HG03159 (cell line): Measurements from ENCODE around the gene PROK2.
A peak's percentile ranks its signal among the peaks of the same experiment; 100 is the strongest.

ENCODE experiments used
- ATAC-seq: cut with Tn5 transposase; IDR thresholded peaks from one replicate; pipeline ENCODE4 v1.9.1; 2021; ENCODE audit warnings: mild to moderate bottlenecking, moderate library complexity; ENCODE audit not compliant: unreplicated experiment

The PROK2 gene

DNA sequence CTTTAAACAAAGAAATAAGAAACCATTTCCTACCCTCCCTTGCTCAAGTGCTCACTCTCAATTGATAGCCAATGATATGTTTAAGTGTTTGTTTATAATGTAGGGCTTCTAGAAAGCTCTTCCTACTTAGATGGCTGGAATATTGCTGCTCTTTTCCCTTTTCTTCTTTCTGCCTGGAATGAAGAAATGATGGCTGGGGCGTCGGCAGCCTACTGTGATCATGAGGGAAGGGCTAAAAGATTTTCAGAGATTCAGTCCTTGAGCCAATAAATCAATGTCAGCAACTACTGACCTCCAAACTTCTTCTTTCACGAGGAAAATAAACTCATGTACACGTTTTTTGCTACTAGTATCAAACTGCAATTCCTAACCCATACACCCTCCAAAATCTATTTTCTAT lies 33.3 kb downstream of the PROK2 start:
- ATAC-seq, result no peak

DNA sequence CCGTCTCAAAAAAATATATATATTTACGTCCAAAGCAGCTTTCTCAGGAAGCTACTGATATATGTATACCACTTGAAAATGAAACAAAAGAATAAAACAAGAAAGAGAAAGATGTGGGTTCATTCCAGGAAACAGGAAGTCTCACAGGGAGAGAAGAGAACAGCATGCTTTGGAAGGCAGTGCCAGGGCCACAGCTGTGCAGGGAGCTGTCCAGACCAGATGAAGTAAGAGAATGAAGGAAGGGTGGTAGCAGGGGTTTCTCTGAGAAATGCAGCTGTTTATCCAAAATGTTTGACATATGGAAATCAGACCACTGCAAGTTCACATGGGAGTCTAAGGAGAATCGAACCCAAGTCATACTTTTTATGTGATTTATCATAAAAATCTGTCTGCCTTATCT lies 40.2 kb downstream of the PROK2 start:
- no peak for ATAC-seq

DNA sequence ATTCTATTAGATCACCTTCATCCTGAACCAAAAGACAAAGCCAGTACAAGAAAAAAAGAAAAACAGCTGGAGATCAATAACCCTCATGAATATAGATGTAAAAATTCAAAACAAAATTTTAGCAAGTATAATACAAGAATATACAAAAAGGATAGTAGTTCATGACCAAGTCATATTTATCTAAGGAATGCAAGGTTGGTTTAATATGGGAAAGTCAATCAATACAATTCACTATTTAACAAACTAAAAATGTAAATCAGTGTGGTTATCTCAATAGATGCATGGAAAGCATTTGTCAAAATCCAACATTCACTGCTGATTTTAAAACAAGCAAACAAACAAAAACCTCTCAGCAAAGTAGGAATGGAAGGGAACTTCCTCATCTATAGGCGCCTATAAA lies 42.3 kb downstream of the PROK2 start:
- ATAC-seq, result no peak

DNA sequence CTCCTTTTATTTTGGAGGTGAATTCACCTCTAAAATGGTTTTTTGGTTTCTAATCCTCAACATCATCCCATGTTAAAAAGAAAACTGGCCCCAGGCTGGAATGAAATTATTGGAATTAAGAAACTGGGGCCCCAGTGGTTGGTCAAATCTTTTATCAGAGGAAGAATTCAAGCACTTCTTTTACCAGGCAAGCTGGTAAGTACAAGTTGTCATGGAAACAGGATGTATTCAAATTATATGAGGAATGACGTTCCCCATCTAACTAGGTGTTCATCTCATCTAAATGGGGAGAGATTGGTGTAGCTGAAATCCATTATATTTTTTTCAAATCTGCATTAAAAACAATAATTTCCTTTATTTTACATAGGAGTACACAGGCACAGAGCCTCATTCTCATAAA lies 50.1 kb downstream of the PROK2 start:
- no peak for ATAC-seq

DNA sequence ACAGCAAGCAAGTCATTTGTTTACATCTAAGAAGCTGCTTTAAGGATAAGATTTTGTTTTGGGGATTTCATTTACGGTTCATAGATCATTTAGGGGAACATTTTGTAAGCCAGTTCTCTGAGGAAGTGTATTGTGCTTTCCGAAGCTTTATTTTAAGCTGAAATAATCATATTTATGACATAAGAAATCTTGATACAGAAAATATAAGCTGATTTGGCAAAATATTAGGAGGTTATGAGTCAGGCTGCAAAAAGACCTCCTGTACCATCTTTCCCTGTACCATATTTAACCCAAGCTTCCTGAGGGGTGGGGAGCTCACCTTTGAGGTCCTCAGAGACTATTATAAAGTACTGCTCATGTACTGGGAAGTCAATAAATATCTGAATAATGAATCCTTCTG lies 51.6 kb downstream of the PROK2 start:
- ATAC-seq, result no peak

DNA sequence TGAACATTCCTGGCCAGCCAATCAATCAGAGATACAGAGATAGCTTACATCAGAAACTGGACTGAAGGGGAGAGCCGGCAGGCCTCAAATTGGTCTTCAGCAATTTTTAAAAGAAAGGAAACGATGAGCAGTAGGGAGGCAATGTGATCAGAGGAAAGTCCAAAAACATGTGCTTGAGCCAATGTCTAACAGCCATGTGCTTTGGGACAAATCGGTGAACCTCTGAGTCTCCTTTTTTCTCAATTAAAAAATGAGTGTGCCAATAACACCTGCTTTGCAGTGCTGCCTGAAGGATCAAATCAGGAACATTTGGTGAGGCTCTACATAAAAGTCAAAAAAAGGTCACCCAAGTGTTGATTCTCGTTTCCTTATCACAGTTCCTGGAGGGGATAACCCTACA lies 52.3 kb downstream of the PROK2 start:
- ATAC-seq, result no peak

DNA sequence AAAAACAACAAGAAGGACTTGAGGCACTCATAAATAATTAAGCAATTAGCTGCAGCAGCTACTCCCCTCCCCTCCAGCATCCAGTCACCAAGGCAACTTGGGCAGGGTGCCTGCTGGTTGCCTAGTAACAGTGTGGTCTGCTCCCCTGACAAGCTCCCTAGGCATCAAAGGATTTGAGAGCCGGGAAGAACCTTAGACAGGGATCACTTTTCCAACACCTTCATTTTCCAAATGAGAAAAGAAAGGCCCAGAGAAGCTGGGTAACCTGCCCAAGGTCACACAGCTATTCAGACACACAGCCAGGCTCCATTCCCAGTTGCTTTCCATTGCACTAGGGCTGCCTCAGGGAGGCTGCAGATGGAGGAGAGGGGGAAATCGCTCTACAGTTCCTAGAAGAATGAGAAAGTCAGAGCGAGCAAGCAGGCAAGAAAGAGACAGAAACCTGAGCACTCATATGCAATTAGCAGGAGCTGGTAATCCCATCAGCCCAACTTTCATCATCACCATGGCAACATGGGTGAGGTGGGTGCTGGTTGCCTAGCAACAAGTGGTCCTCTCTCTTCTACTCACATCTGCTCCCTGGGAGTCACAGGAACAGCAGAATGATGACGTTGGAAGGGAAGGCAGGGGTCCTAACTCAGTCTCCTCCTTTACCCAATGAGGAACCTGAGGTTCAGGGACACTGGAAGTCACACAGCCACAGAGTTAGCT lies 56.2 kb downstream of the PROK2 start:
- no peak for ATAC-seq

DNA sequence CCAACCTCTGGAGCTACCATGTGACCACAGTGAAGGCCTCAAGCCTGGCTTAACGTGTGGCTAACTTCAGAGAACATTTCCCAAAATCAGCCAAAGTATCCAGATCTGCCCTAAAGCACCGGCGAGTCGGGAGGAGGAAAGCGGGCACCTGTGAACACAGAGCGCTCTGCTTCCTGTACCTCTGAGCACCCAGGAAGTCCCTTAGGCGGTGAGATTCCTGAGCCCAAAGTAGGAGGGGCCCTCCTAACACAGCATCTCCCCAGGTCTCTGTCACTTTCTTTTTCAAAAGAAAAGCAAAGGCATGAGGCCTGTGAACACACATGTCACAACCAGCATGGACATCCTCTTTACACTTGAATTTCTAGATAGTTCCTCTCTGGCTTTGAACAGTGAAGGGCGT lies 58.8 kb downstream of the PROK2 start:
- no peak for ATAC-seq

DNA sequence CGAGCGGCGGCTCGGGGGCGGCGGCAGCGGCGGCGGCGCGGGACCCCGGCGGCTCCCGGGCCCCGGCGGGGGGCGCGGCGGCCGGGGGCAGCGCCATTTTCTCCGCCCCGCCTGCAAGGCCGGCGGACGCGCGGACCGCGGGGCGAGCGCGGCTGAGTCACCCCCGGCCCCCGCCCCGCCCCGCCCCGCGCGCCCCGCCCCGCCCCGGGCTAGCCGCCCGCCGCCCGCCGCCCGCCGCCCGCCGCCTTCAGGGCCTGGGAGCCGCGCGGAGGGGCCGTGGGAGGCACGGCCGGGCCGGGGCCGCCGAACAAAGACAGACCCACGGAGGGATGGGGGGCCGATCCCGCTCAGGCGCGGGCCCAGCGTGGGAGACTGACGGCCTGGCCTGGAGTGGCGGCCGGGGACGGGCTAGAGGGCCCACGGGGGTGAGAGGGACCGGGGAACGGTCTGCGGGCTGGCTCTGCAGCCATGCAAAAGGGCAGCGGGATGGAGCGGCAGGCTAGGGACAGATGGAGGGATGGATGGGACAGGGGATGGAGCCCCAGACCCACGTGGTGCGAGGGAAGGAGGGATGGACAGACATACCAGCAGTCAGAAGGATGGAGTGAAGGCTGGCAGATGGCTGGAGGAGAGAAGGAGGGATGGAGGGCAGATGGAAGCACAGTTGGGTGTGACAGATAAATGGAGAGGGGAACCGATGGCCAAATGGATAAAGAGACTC lies 59.5 kb downstream of the PROK2 start, which contains the start of gene EIF4E3:
TSS of gene EIF4E3 (minus strand) at position 132 of the 721 bp plus-strand sequence. CDS start at position 97, 35 bp downstream.
- peak; percentile 31 for ATAC-seq

DNA sequence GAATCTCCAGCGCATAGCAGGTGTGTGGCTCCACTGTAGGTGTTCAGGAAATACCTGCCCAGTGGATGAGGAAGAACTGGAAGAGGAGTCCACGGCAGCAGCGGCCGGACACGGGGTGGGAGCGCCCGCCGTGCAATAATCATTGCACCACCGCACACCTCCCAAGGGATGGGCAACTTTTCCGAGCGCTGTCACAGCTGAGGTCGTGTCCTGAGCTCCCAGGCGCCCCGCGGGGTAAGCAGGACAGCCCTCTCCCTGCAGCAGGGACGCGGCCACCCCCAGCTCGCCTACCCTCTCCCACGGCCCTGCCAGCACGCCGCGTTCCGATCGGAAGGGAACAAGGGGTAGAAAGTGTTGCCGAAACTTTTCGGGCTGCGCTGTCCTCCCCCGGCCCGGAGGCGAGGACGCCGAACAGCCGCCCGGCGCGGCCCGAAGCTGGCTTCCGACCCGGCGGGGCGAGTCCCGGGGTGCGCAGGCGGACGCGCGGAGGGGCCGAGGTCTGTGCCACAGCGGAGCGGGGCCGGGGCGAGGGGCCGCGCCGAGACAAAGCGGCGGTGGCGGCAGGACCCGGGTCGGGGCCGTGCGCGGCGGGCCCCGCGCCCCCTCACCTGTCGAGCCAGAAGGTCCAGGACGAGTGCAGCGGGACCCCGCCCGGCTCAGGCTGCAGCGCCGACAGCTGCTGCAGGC lies 60.2 kb downstream of the PROK2 start:
- ATAC-seq, result peak; percentile 46

DNA sequence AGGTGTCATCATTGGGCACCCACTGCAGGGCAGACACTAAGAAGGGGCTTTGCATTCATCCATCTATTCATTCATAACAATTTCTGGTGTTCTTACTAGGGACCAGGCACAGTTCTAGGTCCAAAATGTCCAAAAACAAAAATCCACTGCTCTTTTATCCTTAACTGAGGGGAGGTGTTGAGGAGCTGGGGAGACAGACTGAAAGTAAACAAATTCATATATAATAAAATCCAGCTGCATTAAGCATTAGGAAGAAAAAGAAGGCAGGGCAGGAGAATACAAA lies 60.8 kb downstream of the PROK2 start:
- ATAC-seq, result no peak

DNA sequence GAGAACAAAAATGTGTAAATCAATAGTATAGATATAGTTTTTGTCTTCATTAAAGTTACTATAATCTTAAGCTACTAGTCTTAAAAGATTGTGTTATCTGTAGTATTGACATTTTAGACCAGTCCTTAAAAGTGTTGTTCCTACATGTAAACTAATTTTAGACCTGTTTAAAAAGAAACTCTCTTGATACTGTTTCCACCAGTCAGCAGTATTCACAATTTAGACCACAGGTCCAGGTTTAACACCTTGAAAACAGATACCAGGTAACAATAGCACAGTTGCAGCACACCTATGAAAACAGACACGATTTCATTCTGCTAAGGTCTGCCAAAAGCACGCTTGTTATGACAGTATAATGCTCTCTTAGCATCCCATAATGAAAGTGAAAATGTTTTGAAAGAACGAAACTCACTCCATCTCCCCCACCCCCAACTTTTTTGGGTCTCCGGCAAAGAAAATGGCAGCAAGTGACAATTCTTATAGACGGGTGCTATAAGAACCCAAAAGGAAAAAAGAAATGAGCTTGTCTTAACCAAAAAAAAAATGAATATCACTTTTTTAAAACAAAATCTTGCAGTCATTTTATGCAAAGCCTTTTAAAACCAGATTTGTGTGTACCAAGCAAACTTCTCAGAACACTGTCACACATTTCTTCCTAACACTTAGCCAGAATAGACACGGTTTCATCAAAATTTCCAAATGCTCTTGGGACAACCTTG lies 61.3 kb downstream of the PROK2 start:
- peak; percentile 49 for ATAC-seq

DNA sequence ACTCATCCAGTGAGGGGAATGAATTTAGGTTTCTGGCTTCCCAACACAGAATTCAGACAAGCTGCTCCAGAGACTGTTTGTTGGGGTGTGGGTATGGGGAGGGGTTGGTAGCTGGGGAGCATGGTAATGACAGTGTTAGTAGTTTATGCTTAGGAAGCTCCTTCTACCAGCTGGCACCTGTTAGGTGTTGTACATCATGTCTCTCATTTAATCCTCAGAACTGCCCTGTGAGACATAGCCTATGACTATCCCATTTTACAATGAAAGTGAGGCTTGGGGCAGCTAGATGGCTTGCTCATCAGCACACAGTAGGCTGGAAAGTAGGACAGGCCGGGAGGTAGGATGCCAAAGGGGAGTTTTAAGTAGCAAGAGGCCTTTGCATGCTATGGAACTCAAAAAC lies 62.3 kb downstream of the PROK2 start:
- ATAC-seq, result no peak
